Kidney capillary endothelial cell (primary cell): ENCODE measurements around the gene CHCHD10.

Source experiments
- DNase-seq: peaks from one replicate; pipeline ENCODE4 v3.0.0-alpha.2; 2018; ENCODE audit warnings: low spot score

Gene CHCHD10

DNA sequence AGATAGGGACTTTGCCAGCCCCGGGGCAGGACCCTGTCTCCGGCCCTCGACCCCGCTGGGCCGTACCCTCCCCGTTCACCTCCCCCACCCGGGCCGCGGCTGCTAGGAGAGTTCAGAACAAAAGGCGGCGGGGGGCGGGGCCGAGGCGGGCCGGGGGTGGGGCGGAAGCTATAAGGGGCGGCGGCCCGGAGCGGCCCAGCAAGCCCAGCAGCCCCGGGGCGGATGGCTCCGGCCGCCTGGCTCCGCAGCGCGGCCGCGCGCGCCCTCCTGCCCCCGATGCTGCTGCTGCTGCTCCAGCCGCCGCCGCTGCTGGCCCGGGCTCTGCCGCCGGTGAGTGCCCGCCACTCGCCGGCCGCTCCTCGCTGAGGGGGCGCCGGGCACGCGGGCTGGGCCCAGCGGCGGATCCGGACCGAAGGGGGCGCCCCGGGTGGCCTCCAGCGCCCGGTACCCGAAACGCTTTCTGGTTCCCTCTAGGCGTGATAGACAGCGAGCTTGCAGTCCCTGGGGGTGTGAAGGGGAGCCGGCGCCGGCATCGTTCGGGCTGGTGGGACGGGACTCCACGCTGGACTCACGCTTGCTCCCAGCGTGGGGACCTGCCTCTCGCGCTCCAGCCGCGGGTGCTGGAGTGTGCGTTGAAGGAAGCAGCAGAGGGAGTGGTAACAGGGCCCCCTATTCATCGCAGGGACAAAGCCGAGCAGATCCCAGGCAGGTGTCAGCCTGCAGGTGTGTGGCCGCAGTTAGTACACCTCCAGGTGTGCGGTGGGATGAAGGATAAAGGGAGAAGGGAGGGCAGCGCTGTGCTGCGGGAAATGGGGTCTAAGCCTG lies 5.1 kb upstream of the CHCHD10 start, which contains the start of gene MMP11:
Gene MMP11 (plus strand): TSS at position 201 of the 825 bp plus-strand sequence. CDS start 22 bp downstream, at position 223.
- DNase-seq = no peak

GRCh38 chr22:23772315-23772648 lies 4.5 kb upstream of the CHCHD10 start:
- no peak for DNase-seq

GRCh38 chr22:23769321-23769965 lies 1.7 kb upstream of the CHCHD10 start:
- DNase-seq = no peak

DNA sequence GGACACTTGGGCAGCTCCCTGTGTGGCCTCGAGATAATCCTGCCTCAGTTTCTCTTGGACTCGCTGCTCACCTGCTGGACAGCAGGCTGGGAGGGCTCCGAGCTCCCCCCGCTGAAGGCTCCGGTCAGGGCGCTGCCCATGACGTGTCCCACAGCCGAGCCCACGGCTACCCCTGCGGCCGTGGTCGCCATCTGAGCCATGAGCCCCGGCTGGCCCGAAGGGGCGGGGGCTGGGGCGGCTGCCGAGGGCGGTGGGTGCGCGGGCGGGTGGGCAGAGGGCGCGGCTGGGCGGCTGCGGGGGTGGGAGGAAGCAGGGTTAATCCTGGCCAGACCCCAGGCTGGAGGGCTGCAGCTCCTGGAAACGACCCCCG lies 484 bp downstream of the CHCHD10 start:
- DNase-seq = no peak

DNA sequence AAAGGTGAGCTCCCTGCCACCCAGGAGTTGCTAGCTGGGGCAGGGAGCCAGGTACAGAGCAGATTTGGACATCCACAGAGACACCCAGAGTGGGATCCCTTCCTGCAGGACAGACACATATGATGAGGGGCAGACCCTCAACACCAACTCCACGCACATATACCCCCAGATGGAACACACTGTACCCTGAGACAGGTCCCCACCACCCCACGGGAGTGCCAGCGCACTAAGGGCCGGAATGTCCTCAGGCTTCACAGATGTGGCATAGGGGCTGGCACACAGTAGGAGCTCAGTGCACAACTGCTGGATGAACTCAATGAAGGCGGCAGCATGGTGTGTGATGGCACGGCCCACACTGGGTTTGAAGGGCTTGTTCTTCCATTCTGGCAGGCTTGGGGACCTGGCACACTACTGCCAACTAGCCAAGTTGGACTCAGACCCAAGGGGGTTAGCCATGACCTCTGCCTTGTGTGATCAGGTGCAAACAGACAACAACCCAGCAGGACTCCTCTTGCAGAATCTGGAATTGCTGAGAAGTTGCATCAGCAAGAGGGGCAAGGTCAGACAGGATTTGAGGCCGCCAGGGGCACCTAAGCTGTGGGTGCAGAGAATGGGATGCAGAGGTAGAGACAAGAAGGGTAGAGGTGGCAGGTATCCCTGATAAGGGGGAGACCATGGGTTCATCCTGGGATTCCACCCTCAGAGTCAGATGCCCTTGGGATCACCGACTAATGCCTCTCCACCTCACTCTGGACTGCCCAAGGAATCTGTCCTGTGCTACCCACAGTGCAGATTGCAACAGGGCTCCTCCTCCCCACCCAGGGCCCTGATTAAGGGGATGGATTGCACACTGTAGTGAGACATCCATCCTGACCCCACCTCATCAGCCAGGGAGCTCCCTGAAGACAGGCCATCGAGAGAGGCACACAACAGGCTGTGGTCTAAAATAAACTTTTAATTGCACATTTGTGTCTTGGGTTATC lies 2.6 kb downstream of the CHCHD10 start:
- DNase-seq = no peak

- DNase-seq = no peak
These were observed 3.8 kb downstream of the CHCHD10 start for GRCh38 chr22:23763954-23764353.

GRCh38 chr22:23763579-23763945 lies 4.2 kb downstream of the CHCHD10 start:
- DNase-seq = no peak

DNA sequence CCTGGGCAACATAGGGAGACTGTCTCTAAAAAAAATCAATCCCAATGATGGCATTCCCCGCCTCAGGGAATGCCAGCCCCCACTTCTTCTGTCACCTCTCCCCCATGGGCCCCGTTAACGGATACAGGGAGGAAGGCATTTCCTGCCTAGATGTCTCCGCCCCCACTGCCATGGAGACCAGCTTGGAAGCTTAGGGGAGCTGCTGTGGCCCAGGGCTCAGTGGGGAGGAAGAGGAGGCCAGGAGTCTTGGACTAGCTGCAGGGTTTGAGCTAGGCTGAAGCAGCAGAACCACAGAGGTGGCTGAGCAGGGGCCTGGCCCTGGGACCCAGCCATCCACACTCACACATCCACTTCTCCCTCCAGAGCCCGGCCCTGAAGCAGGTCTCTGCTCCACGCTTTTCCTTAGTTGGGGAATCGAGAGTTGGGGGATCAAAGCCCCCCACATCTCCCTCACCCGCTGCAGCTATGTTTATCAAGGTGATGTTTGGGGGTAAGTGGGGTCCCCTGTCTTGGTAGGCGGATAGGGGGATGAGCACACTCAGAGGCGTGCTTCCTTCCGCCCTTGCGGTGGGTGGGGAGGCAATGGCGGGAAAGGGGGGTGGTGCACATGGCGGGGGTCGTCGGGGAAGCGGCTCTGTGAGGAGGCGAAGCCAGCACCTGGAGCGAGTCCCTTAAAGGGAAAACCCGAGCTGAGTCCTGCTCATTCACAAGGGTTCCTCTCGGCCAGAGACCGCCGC lies 4.8 kb downstream of the CHCHD10 start, which contains the start of gene C22orf15:
Gene C22orf15 (plus strand): TSS at position 149 of the 737 bp plus-strand sequence. CDS start 317 bp downstream, at position 466.
- DNase-seq = no peak

DNA sequence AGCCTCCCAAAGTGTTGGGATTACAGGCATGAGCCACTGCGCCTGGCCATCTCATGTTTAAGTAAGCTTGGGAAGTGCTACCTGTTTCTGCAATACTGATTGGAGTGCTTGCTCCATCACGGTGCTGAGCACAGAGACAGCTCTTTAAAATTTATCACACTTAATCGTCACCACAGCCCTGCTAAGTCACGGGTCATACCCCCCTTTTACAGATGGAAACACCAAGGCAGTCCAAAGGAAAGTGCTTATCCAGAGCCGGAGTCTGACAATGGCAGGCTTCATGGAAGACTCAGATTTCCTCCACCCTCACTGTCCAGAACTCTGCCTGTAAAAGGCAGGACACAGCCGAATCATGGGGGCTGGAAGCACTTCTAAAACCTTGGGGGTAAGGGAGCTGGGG lies 7.7 kb downstream of the CHCHD10 start:
- no peak for DNase-seq

DNA sequence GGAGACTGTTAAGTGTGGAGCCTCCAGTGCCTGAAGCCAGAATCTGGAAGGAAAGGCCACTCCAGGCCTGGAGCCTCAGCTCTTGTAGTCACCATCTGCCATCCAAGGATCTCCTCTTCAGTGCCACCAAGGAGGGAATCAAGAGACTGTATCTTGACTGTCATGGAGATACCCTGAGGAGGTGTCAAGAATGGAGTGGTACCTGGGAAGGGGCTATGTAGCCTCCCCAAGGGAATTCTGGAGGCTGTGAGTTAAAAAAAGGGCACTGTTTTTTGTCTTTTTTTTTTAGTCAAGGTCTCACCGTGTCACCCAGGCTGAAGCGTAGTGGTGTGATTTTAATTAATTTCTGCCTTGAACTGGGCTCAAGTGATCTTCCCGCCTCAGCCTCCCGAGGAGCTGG lies 8.2 kb downstream of the CHCHD10 start:
- DNase-seq = no peak

DNA sequence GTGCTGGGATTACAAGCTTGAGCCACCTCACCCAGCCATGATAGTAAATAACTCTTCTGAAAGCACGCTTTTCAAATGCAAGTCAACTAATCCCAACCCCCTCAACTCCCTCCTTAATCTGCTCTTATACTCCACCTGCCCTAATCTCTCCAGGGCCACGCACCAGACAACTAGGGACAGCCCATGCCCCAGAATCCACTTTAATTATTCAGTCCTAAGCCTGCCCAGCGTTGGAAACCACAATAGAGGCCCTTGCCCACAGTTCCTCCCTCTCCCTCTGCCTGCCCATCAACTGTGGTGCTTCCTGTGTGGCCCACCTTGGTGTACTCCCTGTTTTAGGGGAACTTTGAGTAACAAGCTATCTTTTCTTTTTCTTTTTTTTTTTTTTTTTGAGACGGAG lies 10.9 kb downstream of the CHCHD10 start:
- DNase-seq = no peak

DNA sequence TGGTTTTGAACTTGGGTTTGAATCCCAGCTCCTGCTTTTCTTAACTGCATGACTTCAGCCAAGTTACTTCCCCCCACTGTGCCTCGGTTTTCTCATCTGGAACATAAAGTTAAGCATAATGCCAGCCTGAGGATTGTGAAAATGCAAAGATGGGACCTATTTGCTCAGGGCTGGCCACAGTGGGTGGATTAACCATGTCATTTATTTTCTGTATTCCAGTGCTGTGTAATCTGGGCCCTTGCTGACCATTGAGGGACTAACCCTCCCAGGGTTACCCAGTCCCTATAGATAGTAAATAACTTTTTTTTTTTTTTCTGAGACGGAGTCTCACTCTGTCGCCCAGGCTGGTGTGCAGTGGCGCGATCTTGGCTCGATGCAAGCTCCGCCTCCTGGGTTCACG lies 12.1 kb downstream of the CHCHD10 start:
- DNase-seq = no peak

GRCh38 chr22:23754980-23755636 lies 12.7 kb downstream of the CHCHD10 start:
- no peak for DNase-seq

- no peak for DNase-seq
These were observed 13.4 kb downstream of the CHCHD10 start, which contains the start of gene VPREB3 for GRCh38 chr22:23754220-23754919. Gene VPREB3, minus strand, starts transcription at chr22:23754425. Its CDS starts 62 bp downstream, at chr22:23754363.

DNA sequence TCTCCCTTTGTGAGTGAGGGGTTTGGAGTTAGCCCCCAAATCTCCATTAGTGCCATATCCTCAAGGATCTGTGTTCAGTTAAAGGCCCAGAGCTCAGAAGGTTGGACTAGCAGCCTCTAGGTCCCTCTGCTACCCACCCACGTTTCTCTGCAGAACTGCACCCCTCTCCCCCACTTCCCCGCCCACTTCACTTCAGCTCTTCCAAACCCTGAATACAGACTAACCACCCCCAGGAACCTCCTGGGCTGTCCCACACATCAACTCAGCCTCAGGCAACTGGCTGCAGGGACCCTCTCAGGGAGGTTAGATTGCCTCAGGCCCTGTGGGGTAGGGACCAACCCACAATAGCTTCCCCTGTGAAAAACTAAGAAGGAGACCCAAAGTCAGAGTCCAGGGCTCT lies 14.4 kb downstream of the CHCHD10 start:
- no peak for DNase-seq

- no peak for DNase-seq
These were observed 15.0 kb downstream of the CHCHD10 start for GRCh38 chr22:23752750-23753149.

DNA sequence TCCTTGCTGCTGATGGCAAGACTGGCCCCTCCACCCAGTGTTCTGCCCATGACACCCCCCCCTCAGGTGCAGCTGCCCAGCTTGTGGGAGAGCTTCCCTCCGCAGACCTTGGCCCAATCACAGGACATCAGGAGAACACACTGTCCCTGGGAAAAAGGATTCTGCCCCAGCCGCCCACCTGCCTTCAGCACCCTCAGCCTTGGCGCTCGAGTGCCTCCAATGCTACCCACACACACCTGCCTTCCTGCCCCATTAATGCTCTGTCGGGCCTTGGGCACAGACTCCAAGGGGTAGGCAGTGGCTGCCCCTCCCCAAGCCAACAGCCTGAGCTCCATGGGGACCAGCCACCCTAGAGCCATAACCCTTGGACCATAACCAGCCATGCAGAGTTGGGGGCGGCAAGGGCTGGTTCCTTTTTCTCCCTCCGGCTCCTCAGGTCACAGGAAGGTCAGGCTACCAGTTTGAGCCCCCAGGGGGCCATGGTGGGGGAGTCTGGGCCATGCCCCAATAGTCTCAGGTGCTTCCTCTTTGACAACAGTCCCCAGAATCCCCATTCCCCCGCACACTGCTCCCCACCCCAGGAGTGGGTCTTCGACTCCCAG lies 15.6 kb downstream of the CHCHD10 start:
- no peak for DNase-seq

DNA sequence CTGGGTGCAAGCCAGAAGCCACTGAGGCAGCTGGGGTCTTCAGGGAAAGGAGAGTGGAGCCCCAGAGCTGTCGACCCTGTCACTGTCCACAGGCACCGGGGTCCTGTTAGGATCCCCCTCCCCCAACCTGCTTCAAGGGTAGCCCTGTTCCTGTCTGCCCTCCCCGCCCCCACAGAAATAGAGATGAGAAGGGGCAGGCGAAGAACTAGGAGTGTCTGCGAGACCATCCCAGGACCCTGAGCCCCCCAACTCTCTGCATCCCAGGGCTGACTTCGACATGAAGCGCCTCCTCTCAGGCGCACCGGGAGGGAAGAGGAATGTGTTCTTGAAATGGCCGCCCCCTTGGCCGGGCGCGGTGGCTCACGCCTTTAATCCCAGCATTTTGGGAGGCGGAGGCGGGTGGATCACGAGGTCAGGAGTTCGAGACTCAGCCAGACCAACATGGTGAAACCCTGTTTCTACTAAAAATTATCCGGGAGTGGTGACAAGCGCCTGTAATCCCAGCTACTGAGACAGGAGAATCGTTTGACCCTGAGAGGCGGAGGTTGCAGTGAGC lies 16.3 kb downstream of the CHCHD10 start:
- DNase-seq = no peak

DNA sequence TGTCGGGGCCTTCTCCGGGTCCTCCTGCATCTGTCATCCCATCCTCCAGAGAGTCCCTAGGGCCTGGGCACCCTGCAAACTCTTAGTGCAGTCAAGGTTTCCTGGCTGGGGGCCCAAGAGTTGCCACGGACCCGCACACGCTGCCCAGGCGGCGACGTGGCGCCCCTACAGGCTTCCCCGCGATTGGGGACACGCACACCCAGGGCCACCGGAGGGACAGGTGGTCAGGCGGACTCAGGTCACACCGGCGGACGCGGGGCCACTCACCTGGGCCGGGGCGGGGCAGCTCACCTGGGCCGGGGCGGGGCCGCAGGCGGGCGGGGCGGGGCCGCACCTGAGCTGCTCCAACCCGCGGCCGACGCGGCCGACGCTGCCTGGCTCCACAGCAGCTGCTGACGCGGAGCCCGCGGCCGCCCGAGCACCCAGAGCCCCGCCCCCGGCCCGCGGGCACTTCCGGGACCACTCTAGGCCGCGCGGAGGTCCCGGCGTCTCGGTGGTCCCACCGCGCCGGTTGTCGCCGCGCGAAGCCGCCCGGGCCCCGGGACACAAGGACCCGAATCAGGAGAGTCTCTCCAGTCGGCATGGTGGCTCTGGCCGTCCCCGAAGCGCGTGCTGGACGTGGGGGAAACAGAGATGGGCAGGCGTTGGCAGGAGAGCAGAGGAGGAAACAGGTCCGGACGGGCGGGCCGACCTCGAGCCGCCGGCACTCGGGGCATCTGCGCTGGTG lies 16.9 kb downstream of the CHCHD10 start, which contains the start of gene ZNF70:
Gene ZNF70 (minus strand): TSS at position 399 of the 727 bp plus-strand sequence. CDS start 5,972 bp downstream, outside the sequence.
- DNase-seq = peak; percentile 67
